Measurements from ENCODE around the gene MED9.

DNA sequence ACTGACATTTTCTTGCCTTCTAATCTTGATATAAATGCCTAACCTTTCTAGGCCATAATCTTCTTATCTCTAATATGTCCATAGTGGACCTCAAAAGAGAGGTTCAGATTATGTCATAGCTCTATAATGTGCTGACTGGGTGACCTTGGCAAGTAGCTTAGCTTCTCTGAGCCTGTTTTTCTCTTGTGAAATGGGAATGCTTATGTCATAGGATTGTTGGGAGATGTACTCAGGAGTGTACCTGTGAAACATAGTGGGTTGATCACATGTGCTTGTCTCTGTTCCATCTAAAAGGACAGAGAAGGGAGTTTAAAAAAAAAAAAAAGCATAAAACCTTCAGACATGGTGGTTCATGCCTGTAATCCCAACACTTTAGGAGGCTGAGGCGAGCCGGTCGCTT, 2.4 kb downstream of the MED9 start:
- no peak for TF ChIP-seq TCF12 (IDR thresholded peaks at IDR 0.05; ENCODE audit: low read depth, low read length)
- no peak for TF ChIP-seq YY1 (IDR thresholded peaks at IDR 0.05; ENCODE audit: low read depth, low read length)
- TF ChIP-seq, protein P1, sequence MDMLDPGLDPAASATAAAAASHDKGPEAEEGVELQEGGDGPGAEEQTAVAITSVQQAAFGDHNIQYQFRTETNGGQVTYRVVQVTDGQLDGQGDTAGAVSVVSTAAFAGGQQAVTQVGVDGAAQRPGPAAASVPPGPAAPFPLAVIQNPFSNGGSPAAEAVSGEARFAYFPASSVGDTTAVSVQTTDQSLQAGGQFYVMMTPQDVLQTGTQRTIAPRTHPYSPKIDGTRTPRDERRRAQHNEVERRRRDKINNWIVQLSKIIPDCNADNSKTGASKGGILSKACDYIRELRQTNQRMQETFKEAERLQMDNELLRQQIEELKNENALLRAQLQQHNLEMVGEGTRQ (IDR thresholded peaks at IDR 0.05; ENCODE audit: low read length) = no peak
- no peak for TF ChIP-seq SIN3A (conservative IDR thresholded peaks at IDR 0.05 in 1 of 2, IDR thresholded peaks at IDR 0.05 in 1 of 2; ENCODE audit: low read depth in 1 of 2, low read length in 2 of 2)
- TF ChIP-seq PHF8 (conservative IDR thresholded peaks at IDR 0.05; ENCODE audit: low read depth, low read length) = no peak
- TF ChIP-seq, protein P2, sequence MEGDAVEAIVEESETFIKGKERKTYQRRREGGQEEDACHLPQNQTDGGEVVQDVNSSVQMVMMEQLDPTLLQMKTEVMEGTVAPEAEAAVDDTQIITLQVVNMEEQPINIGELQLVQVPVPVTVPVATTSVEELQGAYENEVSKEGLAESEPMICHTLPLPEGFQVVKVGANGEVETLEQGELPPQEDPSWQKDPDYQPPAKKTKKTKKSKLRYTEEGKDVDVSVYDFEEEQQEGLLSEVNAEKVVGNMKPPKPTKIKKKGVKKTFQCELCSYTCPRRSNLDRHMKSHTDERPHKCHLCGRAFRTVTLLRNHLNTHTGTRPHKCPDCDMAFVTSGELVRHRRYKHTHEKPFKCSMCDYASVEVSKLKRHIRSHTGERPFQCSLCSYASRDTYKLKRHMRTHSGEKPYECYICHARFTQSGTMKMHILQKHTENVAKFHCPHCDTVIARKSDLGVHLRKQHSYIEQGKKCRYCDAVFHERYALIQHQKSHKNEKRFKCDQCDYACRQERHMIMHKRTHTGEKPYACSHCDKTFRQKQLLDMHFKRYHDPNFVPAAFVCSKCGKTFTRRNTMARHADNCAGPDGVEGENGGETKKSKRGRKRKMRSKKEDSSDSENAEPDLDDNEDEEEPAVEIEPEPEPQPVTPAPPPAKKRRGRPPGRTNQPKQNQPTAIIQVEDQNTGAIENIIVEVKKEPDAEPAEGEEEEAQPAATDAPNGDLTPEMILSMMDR (IDR thresholded peaks at IDR 0.05; ENCODE audit: control extremely low read depth in 1 of 3, insufficient read depth in 1 of 3, low read depth in 1 of 3, low read length in 3 of 3) = no peak
- TF ChIP-seq POLR2A (IDR thresholded peaks at IDR 0.05; ENCODE audit: control extremely low read depth in 1 of 2, low read depth in 2 of 2, low read length in 2 of 2) = no peak
- no peak for TF ChIP-seq ASH2L (IDR thresholded peaks at IDR 0.05; ENCODE audit: low read length)
